ENCODE measurements around the gene NECAB2.

GRCh38 chr16:83994703-83995102 is 26.7 kb downstream of the NECAB2 start:
- no peak for TF ChIP-seq CTCF (conservative IDR thresholded peaks at IDR 0.05 in 1 of 2, IDR thresholded peaks at IDR 0.05 in 1 of 2; ENCODE audit: low read depth in 1 of 2, low read length in 2 of 2)
- no peak for TF ChIP-seq EZH2 (IDR thresholded peaks at IDR 0.05; ENCODE audit: low read length, missing control alignments)

Measured in fibroblast of lung (primary cell).